Trophoblast cell (in vitro differentiated cells and primary cell): ENCODE results near the gene PRKCH.

ENCODE experiments used
- DNase-seq, 2 donors: peaks; one replicate each; pipeline ENCODE4 v3.0.0-alpha.2; 2016
- H2AFZ ChIP-seq: 2 replicates; pipeline ENCODE4 v1.6.1; 2013; ENCODE audit warnings: low read length, moderate library complexity, mild to moderate bottlenecking; ENCODE audit not compliant: insufficient read depth, poor library complexity
- H2AK5ac ChIP-seq: 2 replicates; pipeline ENCODE4 v1.6.1; 2013; ENCODE audit warnings: mild to moderate bottlenecking, low read length
- H2BK120ac ChIP-seq: 2 replicates; pipeline ENCODE4 v1.6.1; 2013; ENCODE audit warnings: low read length, mild to moderate bottlenecking, moderate library complexity; ENCODE audit not compliant: insufficient read depth, poor library complexity
- H2BK12ac ChIP-seq: 2 replicates; pipeline ENCODE4 v1.6.1; 2013; ENCODE audit warnings: mild to moderate bottlenecking, low read length, moderate library complexity
- H2BK5ac ChIP-seq: 2 replicates; pipeline ENCODE4 v1.6.1; 2013; ENCODE audit warnings: low read length, low read depth, moderate library complexity, mild to moderate bottlenecking; ENCODE audit not compliant: poor library complexity
- H3K14ac ChIP-seq: 2 replicates; pipeline ENCODE4 v1.6.1; 2013; ENCODE audit warnings: mild to moderate bottlenecking, low read length
- H3K18ac ChIP-seq: 2 replicates; pipeline ENCODE4 v1.6.1; 2013; ENCODE audit warnings: mild to moderate bottlenecking, low read length
- H3K23ac ChIP-seq: 2 replicates; pipeline ENCODE4 v1.6.1; 2013; ENCODE audit warnings: low read length
- H3K27ac ChIP-seq: 2 replicates; pipeline ENCODE4 v1.5.1; 2013; ENCODE audit warnings: low read depth, mild to moderate bottlenecking, inconsistent platforms, low read length, moderate library complexity
- H3K27me3 ChIP-seq: 2 replicates; pipeline ENCODE4 v1.6.1; 2013; ENCODE audit warnings: inconsistent platforms, mild to moderate bottlenecking, low read length, moderate library complexity; ENCODE audit not compliant: insufficient read depth
- H3K36me3 ChIP-seq, 2 experiments: 1 replicate in 1 of 2; 2 replicates in 1 of 2; pipeline ENCODE4 v1.6.1; 2013; ENCODE audit warnings: low read length in 2 of 2, mild to moderate bottlenecking in 2 of 2, moderate library complexity in 1 of 2; ENCODE audit not compliant: insufficient read depth in 2 of 2, control insufficient read depth in 1 of 2
- H3K4ac ChIP-seq: 2 replicates; pipeline ENCODE4 v1.6.1; 2013; ENCODE audit warnings: low read depth, mild to moderate bottlenecking, low read length, moderate library complexity
- H3K4me1 ChIP-seq, 2 experiments: 1 replicate in 1 of 2; 2 replicates in 1 of 2; pipeline ENCODE4 v1.6.1; 2013; ENCODE audit warnings: low read length in 2 of 2, mild to moderate bottlenecking in 2 of 2, moderate library complexity in 1 of 2; ENCODE audit not compliant: insufficient read depth in 2 of 2, control insufficient read depth in 1 of 2
- H3K4me2 ChIP-seq: 2 replicates; pipeline ENCODE4 v1.6.1; 2013; ENCODE audit warnings: inconsistent platforms, mild to moderate bottlenecking, low read length, moderate library complexity
- H3K4me3 ChIP-seq: 2 replicates; pipeline ENCODE4 v1.5.1; 2013; ENCODE audit warnings: mild to moderate bottlenecking, low read depth, low read length, inconsistent platforms
- H3K79me1 ChIP-seq: one replicate; pipeline ENCODE4 v1.6.1; 2013; ENCODE audit warnings: low read length
- H3K79me2 ChIP-seq: 2 replicates; pipeline ENCODE4 v1.6.1; 2013; ENCODE audit warnings: low read length, mild to moderate bottlenecking; ENCODE audit not compliant: control insufficient read depth, insufficient read depth, poor library complexity
- H3K9ac ChIP-seq: 2 replicates; pipeline ENCODE4 v1.6.1; 2013; ENCODE audit warnings: mild to moderate bottlenecking, low read length
- H3K9me3 ChIP-seq: 2 replicates; pipeline ENCODE4 v1.6.1; 2013; ENCODE audit warnings: low read depth, mild to moderate bottlenecking, control low read depth, inconsistent platforms, low read length; ENCODE audit not compliant: insufficient read depth
- H4K12ac ChIP-seq: 2 replicates; pipeline ENCODE4 v1.6.1; 2013; ENCODE audit warnings: low read depth, mild to moderate bottlenecking, low read length, moderate library complexity
- H4K8ac ChIP-seq: 2 replicates; pipeline ENCODE4 v1.6.1; 2013; ENCODE audit warnings: low read depth, mild to moderate bottlenecking, low read length, moderate library complexity
- H4K91ac ChIP-seq: one replicate; pipeline ENCODE4 v1.6.1; 2013; ENCODE audit warnings: low read depth, mild to moderate bottlenecking, low read length, moderate library complexity
- WGBS: extraction: QIAGEN DNeasy Blood & Tissue Kit; methylation state at CpG from one replicate; pipeline ENCODE4 v1.1.7; 2013; ENCODE audit warnings: missing lambda C conversion rate; ENCODE audit not compliant: insufficient read length, insufficient coverage; ENCODE audit errors: extremely low coverage; 5-methylcytosine and 5-hydroxymethylcytosine counted together

The PRKCH gene

DNA sequence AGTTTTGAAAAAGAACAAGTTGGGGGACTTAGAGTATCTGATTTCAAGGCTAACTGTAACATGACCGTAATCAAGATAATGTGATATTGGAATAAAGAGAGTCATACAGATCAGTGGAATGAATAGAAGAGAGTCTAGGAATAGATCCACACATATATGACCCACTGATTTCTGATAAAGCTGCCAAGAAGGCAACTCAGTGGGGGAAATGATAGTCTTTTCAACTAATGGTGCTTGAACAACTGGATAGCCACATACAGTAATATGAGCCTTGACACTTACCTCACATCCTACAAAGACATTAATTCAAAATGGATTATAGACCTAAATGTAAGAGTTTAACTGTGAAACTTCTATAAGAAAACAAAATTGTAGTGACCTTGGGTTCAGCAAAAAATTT, 3.8 kb downstream of the PRKCH start:
- peaks cover 24% of the 10 kb centered on the region for H3K79me1 ChIP-seq
- no peak overlapping the region for H3K14ac ChIP-seq
- H3K4ac ChIP-seq, result no peak overlapping the region
- H2BK12ac ChIP-seq, result no peak overlapping the region
- H3K4me3 ChIP-seq, result no peak overlapping the region
- DNase-seq, result no peak
- H3K18ac ChIP-seq, result no peak overlapping the region
- H3K36me3 ChIP-seq, result no peaks in the 10 kb centered on the region
- no peaks in the 10 kb centered on the region for H3K9me3 ChIP-seq
- no CpG with 5 or more reads among the region's 1 CpG for WGBS
- no peak overlapping the region for H3K23ac ChIP-seq
- H4K12ac ChIP-seq, result no peak overlapping the region
- H4K91ac ChIP-seq, result no peak overlapping the region
- no peak overlapping the region for H3K4me2 ChIP-seq
- H3K27me3 ChIP-seq, result no peaks in the 10 kb centered on the region
- no peak overlapping the region for H3K27ac ChIP-seq
- H2AFZ ChIP-seq, result no peak overlapping the region
- H3K79me2 ChIP-seq, result peaks cover 23% of the 10 kb centered on the region
- H4K8ac ChIP-seq, result no peak overlapping the region
- no peak overlapping the region for H2BK5ac ChIP-seq
- H2BK120ac ChIP-seq, result no peak overlapping the region
- H3K4me1 ChIP-seq, result peaks cover 13 to 15% of the 10 kb centered on the region in 2 experiments
- H3K9ac ChIP-seq, result no peak overlapping the region
- H2AK5ac ChIP-seq, result no peak overlapping the region

DNA sequence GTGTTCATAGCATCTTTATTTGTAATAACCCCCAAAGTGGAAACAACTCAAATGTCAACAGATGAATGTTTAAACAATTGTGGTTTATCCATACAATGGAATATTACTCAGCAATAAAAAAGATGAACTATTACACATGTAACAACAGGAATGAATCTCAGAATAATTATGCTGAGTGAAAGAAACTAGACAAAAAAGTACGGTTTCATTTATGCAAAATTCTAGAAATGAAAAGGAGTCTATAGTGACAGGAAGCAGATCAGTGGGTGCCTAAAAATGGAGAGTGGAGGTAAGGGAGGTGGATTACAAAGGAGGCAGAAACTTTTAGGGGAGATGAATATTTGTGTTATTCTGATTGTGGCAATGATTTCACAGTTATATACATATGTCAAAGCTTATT, 4.8 kb downstream of the PRKCH start:
- Histone ChIP-seq H2BK12ac (no peak overlapping the region), H3K9ac (no peak overlapping the region), H3K9me3 (no peaks in the 10 kb centered on the region), H2AFZ (no peak overlapping the region), H3K79me2 (peaks cover 23% of the 10 kb centered on the region), H4K12ac (no peak overlapping the region), H3K4me2 (no peak overlapping the region), H3K4me3 (no peak overlapping the region), H3K14ac (no peak overlapping the region), H3K79me1 (peaks cover 21% of the 10 kb centered on the region), H4K91ac (no peak overlapping the region), H3K4ac (no peak overlapping the region), H4K8ac (no peak overlapping the region), H3K36me3 (no peaks in the 10 kb centered on the region), H3K18ac (no peak overlapping the region), H2BK5ac (no peak overlapping the region), H3K27me3 (no peaks in the 10 kb centered on the region), H2BK120ac (no peak overlapping the region), H2AK5ac (no peak overlapping the region), H3K27ac (no peak overlapping the region), H3K23ac (no peak overlapping the region), H3K4me1 (peaks cover 9 to 11% of the 10 kb centered on the region in 2 experiments)
- no CpG with 5 or more reads among the region's 1 CpG for whole genome bisulfite sequencing
- no peak for DNase-seq

DNA sequence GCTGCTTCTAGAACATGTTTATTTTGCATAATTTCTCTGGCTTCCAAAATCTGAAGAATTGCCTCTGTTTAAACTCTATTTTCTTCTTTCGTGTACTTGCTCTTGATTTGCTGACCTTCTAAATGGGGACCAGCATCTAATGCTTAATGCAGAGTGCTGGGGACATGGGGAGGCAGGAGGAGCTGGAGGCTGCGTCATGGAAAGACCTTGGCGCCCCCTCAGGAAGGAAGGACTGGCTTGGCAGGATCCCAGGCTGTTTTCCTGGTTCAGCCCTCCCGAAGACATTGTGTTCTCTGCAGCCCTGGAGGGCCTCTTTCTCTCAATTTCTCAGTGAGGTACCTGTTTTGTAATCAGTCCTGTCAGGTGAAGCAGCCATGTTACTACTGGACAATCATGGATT, 5.5 kb downstream of the PRKCH start:
- WGBS, result no CpG with 5 or more reads among the region's 4 CpGs
- Histone ChIP-seq H3K4me3 (no peak overlapping the region), H3K4me2 (no peak overlapping the region), H3K23ac (no peak overlapping the region), H3K14ac (no peak overlapping the region), H3K18ac (no peak overlapping the region), H3K4me1 (peaks cover 10 to 11% of the 10 kb centered on the region in 2 experiments), H3K9me3 (no peaks in the 10 kb centered on the region), H4K12ac (no peak overlapping the region), H4K91ac (no peak overlapping the region), H3K27me3 (no peaks in the 10 kb centered on the region), H3K27ac (no peak overlapping the region), H2AK5ac (no peak overlapping the region), H2BK12ac (no peak overlapping the region), H3K9ac (no peak overlapping the region), H3K79me1 (peaks cover 14% of the 10 kb centered on the region), H2BK120ac (no peak overlapping the region), H3K79me2 (peaks cover 19% of the 10 kb centered on the region), H2AFZ (no peak overlapping the region), H3K4ac (no peak overlapping the region), H4K8ac (no peak overlapping the region), H3K36me3 (no peaks in the 10 kb centered on the region), H2BK5ac (no peak overlapping the region)
- DNase-seq, result no peak

DNA sequence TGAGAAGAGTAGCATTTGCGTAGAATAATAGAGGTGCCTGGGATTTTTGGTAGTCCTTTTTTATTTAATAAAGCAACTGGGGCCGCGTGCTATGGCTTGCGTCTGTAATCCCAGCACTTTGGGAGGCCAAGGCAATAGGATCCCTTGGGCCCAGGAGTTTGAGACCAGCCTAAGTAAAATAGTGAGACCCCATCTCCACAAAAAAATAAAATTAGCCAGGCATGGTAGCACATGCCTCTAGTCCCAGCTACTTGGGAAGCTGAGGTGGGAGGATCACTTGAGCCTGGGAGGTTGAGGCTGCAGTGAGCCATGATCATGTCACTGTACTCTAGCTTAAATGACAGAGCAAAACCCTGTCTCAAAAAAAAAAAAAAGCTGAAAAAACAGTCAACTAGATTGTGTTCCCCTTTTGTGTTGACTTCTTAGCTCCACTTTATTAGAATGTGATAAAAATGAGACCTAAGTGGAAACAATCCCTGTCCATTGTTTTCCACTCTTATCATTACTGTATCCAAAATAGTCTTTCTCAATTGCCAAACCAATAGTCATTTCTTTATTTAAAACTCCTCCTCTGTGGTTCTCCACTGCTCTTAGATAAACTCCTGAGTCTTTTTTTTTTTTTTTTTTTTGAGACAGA, 7.4 kb downstream of the PRKCH start:
- H3K9ac ChIP-seq, result no peak overlapping the region
- H3K23ac ChIP-seq, result no peak overlapping the region
- no peaks in the 10 kb centered on the region for H3K27me3 ChIP-seq
- H3K36me3 ChIP-seq, result no peaks in the 10 kb centered on the region
- no peak overlapping the region for H4K91ac ChIP-seq
- H4K8ac ChIP-seq, result no peak overlapping the region
- peaks cover 9% of the 10 kb centered on the region for H3K79me2 ChIP-seq
- H3K18ac ChIP-seq, result no peak overlapping the region
- no peak overlapping the region for H3K4me2 ChIP-seq
- H2AFZ ChIP-seq, result no peak overlapping the region
- no peak overlapping the region for H3K14ac ChIP-seq
- no peak overlapping the region for H3K4ac ChIP-seq
- H3K4me1 ChIP-seq, result peaks cover 7 to 10% of the 10 kb centered on the region in 2 experiments
- H2BK120ac ChIP-seq, result no peak overlapping the region
- H3K9me3 ChIP-seq, result no peaks in the 10 kb centered on the region
- H2AK5ac ChIP-seq, result no peak overlapping the region
- 100% methylated on average over 1 of the region's 4 CpGs for WGBS
- peaks cover 4% of the 10 kb centered on the region for H3K79me1 ChIP-seq
- no peak overlapping the region for H3K4me3 ChIP-seq
- DNase-seq, result no peak
- no peak overlapping the region for H2BK5ac ChIP-seq
- no peak overlapping the region for H3K27ac ChIP-seq
- no peak overlapping the region for H4K12ac ChIP-seq
- no peak overlapping the region for H2BK12ac ChIP-seq
